B cell (primary cell): ENCODE data around the gene IL36RN. TPM values are rescaled to one million over a fixed set of nuclear protein-coding genes. Genes with fewer than 3 reads are reported as not detected.

Source experiments
- ATAC-seq: fragments of 200-7000 bp; cut with Tn5 transposase; one replicate; pipeline ENCODE4 v1.10.0; 2021; ENCODE audit warnings: low read depth, mild to moderate bottlenecking, moderate number of reproducible peaks, moderate library complexity
- CTCF ChIA-PET: fragments of 350-600 bp; sonication (Branson Sonifier 250); formaldehyde crosslinking; loops from one replicate; lab custom pipeline; 2021; ENCODE audit warnings: antibody characterized with exemption, inconsistent platforms; lab: Charles Lee
- POLR2A ChIA-PET: fragments of 350-600 bp; sonication (Branson Sonifier 250); formaldehyde crosslinking; loops from one replicate; lab custom pipeline; 2021; ENCODE audit warnings: antibody characterized with exemption; lab: Charles Lee
- DNase-seq: peaks from one replicate; pipeline ENCODE4 v3.0.0; 2013
- H2AFZ ChIP-seq: 2 replicates; pipeline ENCODE4 v1.6.1; 2012; ENCODE audit warnings: mild to moderate bottlenecking, low read depth, low read length; ENCODE audit not compliant: insufficient read depth, poor library complexity, severe bottlenecking
- H3K27ac ChIP-seq, 2 donors: 1 replicate in 1 of 2; 2 replicates in 1 of 2; pipeline ENCODE4 v1.5.1; 2012 to 2013; ENCODE audit warnings: low read length in 2 of 2, mild to moderate bottlenecking in 2 of 2, moderate library complexity in 1 of 2
- H3K27me3 ChIP-seq, 4 experiments: fragments of 200-600 bp in 1 of 4; sonication (generic) in 1 of 4; replicated peaks in 1 of 4; 1 replicate in 2 of 4; 2 replicates in 2 of 4; pipeline versions ENCODE4 v1.6.1 to v1.7.0; 2013 to 2016; ENCODE audit warnings: low read length in 3 of 4, mild to moderate bottlenecking in 2 of 4, mixed read lengths in 1 of 4, moderate library complexity in 1 of 4; ENCODE audit not compliant: insufficient read depth in 4 of 4, control insufficient read depth in 3 of 4; ENCODE audit errors: control extremely low read depth in 1 of 4
- H3K36me3 ChIP-seq, 2 experiments: replicated peaks in 1 of 2; 1 replicate in 1 of 2; 2 replicates in 1 of 2; pipeline versions ENCODE4 v1.6.1 to v1.7.1; 2013; ENCODE audit warnings: low read length in 1 of 2; ENCODE audit not compliant: insufficient read depth in 2 of 2, control insufficient read depth in 1 of 2; ENCODE audit errors: control extremely low read depth in 1 of 2, extremely low read depth in 1 of 2
- H3K4me1 ChIP-seq, 2 donors: fragments of 200-600 bp in 1 of 2; sonication (generic) in 1 of 2; 1 replicate in 1 of 2; 2 replicates in 1 of 2; pipeline versions ENCODE4 v1.5.1 to v1.6.1; 2013 to 2017; ENCODE audit warnings: low read length in 2 of 2; ENCODE audit not compliant: control insufficient read depth in 2 of 2, insufficient read depth in 2 of 2
- H3K4me2 ChIP-seq: replicated peaks from 2 replicates; pipeline ENCODE3; 2012; ENCODE audit warnings: mild to moderate bottlenecking, low read depth, low read length; ENCODE audit not compliant: poor library complexity, severe bottlenecking
- H3K4me3 ChIP-seq, 5 experiments: fragments of 200-600 bp in 1 of 5; sonication (generic) in 1 of 5; 1 replicate in 3 of 5; 2 replicates in 2 of 5; pipeline versions ENCODE4 v1.5.1 to v1.7.0; 2011 to 2016; ENCODE audit warnings: low read length in 4 of 5, mild to moderate bottlenecking in 4 of 5, low read depth in 2 of 5, control low read depth in 1 of 5, moderate library complexity in 1 of 5; ENCODE audit not compliant: insufficient read depth in 1 of 5; ENCODE audit errors: control extremely low read depth in 1 of 5, extremely low read depth in 1 of 5
- H3K79me2 ChIP-seq: fragments of 200-600 bp; sonication (generic); one replicate; pipeline ENCODE4 v1.6.0; 2016; ENCODE audit warnings: low read length; ENCODE audit not compliant: control insufficient read depth, insufficient read depth
- H3K9ac ChIP-seq: fragments of 200-600 bp; sonication (generic); 2 replicates; pipeline ENCODE4 v1.6.1; 2017; ENCODE audit warnings: mild to moderate bottlenecking, low read length, moderate library complexity
- H3K9me3 ChIP-seq, 3 donors: one replicate each; pipeline versions ENCODE4 v1.6.1 to v1.7.1; 2013; ENCODE audit warnings: low read length in 2 of 3; ENCODE audit not compliant: control insufficient read depth in 2 of 3, insufficient read depth in 1 of 3; ENCODE audit errors: control extremely low read depth in 1 of 3
- H4K20me1 ChIP-seq: 2 replicates; pipeline ENCODE4 v1.6.0; 2012; ENCODE audit warnings: mild to moderate bottlenecking, low read length; ENCODE audit not compliant: insufficient read depth, control insufficient read depth, poor library complexity, severe bottlenecking
- H3K27ac Mint-ChIP-seq: one replicate; pipeline ENCODE4 v1.8.0; 2021; ENCODE audit warnings: mixed read lengths
- H3K27me3 Mint-ChIP-seq: one replicate; pipeline ENCODE4 v1.8.0; 2021; ENCODE audit warnings: mixed read lengths
- H3K4me1 Mint-ChIP-seq: one replicate; pipeline ENCODE4 v1.8.0; 2021; ENCODE audit warnings: mixed read lengths
- H3K4me3 Mint-ChIP-seq: one replicate; pipeline ENCODE4 v1.8.0; 2021; ENCODE audit warnings: mixed read lengths
- H3K9me3 Mint-ChIP-seq: one replicate; pipeline ENCODE4 v1.8.0; 2022; ENCODE audit warnings: mixed read lengths; ENCODE audit not compliant: insufficient read depth
- EZH2 ChIP-seq: IDR thresholded peaks from 2 replicates; pipeline ENCODE4 v1.6.1; 2012; ENCODE audit warnings: borderline replicate concordance, low read depth, mild to moderate bottlenecking, moderate library complexity, low read length; ENCODE audit not compliant: insufficient read depth, poor library complexity, severe bottlenecking
- WGBS: methylation state at CpG from one replicate; pipeline ENCODE4 v1.1.5; 2013; ENCODE audit warnings: missing lambda C conversion rate; ENCODE audit not compliant: insufficient coverage; 5-methylcytosine and 5-hydroxymethylcytosine counted together
- intact Hi-C: fragments of 100-400 bp; cut with micrococcal nuclease; formaldehyde crosslinking; loops from one replicate; pipeline ENCODE4 v1.10.0; 2022
- polyA plus RNA-seq: library from polyadenylated mRNA; depleted of rRNA; stranded (reverse); fragments of >200 nt; gene quantifications from 2 replicates; pipeline ENCODE4 v1.2.3, GENCODE V29; 2012
- total RNA-seq, 2 donors: library from RNA; stranded (reverse); fragments of 120-200 nt in 1 of 2; gene quantifications; 1 replicate in 1 of 2; 2 replicates in 1 of 2; pipeline versions ENCODE4 v1.2.3 to v1.2.4, GENCODE V29; 2013 to 2022
- TF ChIP-seq, protein P1 (sequence below): fragments of 200-600 bp; IDR thresholded peaks from one replicate; pipeline ENCODE4 v1.8.0; 2022; ENCODE audit warnings: antibody characterized with exemption, mild to moderate bottlenecking

Gene IL36RN
- total and polyA plus RNA-seq, 2 donors (not counting 1 experiment from before 2014, with no cell fraction given): not detected

- Histone ChIP-seq H4K20me1 (no peaks in the 10 kb centered on the region), H3K4me2 (no peak within 1 kb of the TSS), H3K27me3 (peaks cover 0 to 6% (median 1%) of the 10 kb centered on the region in 4 experiments), H3K4me3 (no peak within 1 kb of the TSS), H3K9me3 (peaks cover 0 to 3% (median 2%) of the 10 kb centered on the region in 3 donors), H3K9ac (no peak within 1 kb of the TSS), H3K4me1 (no peaks in the 10 kb centered on the region), H3K79me2 (no peaks in the 10 kb centered on the region), H3K27ac (no peak within 1 kb of the TSS), H3K36me3 (no peaks in the 10 kb centered on the region), H2AFZ (no peak within 1 kb of the TSS)
- DNase-seq: no peak
- WGBS: 88% methylated on average over 3 of the region's 3 CpGs
- TF ChIP-seq, protein P1, sequence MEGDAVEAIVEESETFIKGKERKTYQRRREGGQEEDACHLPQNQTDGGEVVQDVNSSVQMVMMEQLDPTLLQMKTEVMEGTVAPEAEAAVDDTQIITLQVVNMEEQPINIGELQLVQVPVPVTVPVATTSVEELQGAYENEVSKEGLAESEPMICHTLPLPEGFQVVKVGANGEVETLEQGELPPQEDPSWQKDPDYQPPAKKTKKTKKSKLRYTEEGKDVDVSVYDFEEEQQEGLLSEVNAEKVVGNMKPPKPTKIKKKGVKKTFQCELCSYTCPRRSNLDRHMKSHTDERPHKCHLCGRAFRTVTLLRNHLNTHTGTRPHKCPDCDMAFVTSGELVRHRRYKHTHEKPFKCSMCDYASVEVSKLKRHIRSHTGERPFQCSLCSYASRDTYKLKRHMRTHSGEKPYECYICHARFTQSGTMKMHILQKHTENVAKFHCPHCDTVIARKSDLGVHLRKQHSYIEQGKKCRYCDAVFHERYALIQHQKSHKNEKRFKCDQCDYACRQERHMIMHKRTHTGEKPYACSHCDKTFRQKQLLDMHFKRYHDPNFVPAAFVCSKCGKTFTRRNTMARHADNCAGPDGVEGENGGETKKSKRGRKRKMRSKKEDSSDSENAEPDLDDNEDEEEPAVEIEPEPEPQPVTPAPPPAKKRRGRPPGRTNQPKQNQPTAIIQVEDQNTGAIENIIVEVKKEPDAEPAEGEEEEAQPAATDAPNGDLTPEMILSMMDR: no peak
- TF ChIP-seq EZH2: no peak
- intact Hi-C loops: no loop called here
- no peak for ATAC-seq
- H3K27ac Mint-ChIP-seq: no peak within 1 kb of the TSS
- ChIA-PET POLR2A (no interaction called here), CTCF (interaction anchor here (0.6 kb wide), 1 partner anchor 21 kb away, joined by 3 read pairs; no protein-coding TSS in a partner anchor)
- H3K27me3 Mint-ChIP-seq: peaks cover 32% of the 10 kb centered on the region
- H3K4me1 Mint-ChIP-seq: no peaks in the 10 kb centered on the region
- no peaks in the 10 kb centered on the region for H3K9me3 Mint-ChIP-seq
- H3K4me3 Mint-ChIP-seq: no peak within 1 kb of the TSS
Measured at GRCh38 chr2:113067681-113068080, 8.7 kb downstream of the IL36RN start, which contains the start of gene IL1F10. Gene IL1F10, plus strand, starts transcription at chr2:113067970. Its CDS starts 4,769 bp downstream, at chr2:113072739.

DNA sequence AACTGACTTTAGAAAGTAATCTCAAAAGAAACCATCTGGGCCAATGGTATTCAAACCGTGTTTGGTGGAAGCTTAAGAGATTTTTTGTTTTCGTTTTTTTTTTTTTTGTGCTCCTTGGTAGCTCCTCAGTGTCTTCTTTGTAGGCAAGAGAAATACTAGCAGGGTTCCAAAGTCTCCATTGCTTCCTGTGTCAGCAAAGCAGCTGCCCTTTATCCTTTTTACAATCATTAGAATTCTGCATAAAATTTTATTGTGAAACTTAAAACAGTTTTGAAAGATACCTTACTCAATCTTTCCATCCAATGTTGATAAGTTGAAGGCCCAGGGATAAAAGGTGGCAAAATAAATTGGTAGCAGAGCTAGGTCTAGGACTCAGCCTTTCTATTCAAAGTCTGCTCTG, 9.3 kb downstream of the IL36RN start:
- DNase-seq (no peak), ATAC-seq (no peak)
- H3K4me1 ChIP-seq: no peaks in the 10 kb centered on the region
- TF ChIP-seq, protein P1: no peak
- TF ChIP-seq EZH2: no peak
- intact Hi-C loops: no loop called here
- Mint-ChIP-seq H3K9me3 (no peaks in the 10 kb centered on the region), H3K27ac (no peak overlapping the region), H3K4me1 (no peaks in the 10 kb centered on the region), H3K27me3 (peaks cover 35% of the 10 kb centered on the region), H3K4me3 (no peak overlapping the region)
- peaks cover 0 to 3% (median 2%) of the 10 kb centered on the region in 3 donors for H3K9me3 ChIP-seq
- H3K9ac ChIP-seq: no peak overlapping the region
- no peak overlapping the region for H3K4me3 ChIP-seq
- no peaks in the 10 kb centered on the region for H4K20me1 ChIP-seq
- H2AFZ ChIP-seq: no peak overlapping the region
- CTCF ChIA-PET: interaction anchor here (0.5 to 0.6 kb wide), 2 partner anchors 16 to 21 kb away, joined by 3 to 4 read pairs; no protein-coding TSS in a partner anchor
- H3K79me2 ChIP-seq: no peaks in the 10 kb centered on the region
- H3K36me3 ChIP-seq: no peaks in the 10 kb centered on the region
- POLR2A ChIA-PET: no interaction called here
- H3K4me2 ChIP-seq: no peak overlapping the region
- H3K27me3 ChIP-seq: peaks cover 0 to 6% (median 1%) of the 10 kb centered on the region in 4 experiments
- no CpG with 5 or more reads among the region's 2 CpGs for WGBS
- H3K27ac ChIP-seq: no peak overlapping the region
